K562 (cell line): ENCODE data around the gene VILL. TPM values are rescaled to one million over a fixed set of nuclear protein-coding genes. Genes with fewer than 3 reads are reported as not detected.

Source experiments
- ARID1B ChIP-seq: fragments of 450-650 bp; IDR thresholded peaks from 2 replicates; pipeline ENCODE4 v1.6.1; 2016; ENCODE audit warnings: antibody characterized with exemption, mild to moderate bottlenecking, inconsistent platforms
- CC2D1A ChIP-seq: fragments of 450-650 bp; IDR thresholded peaks from 2 replicates; pipeline ENCODE4 v1.6.1; 2017; ENCODE audit warnings: mild to moderate bottlenecking
- DPF2 ChIP-seq: fragments of 450-650 bp; IDR thresholded peaks from 2 replicates; pipeline ENCODE4 v1.6.1; 2016
- ELF2 ChIP-seq: fragments of 250-450 bp; sonication (Bioruptor Pico); IDR thresholded peaks from 2 replicates; pipeline ENCODE4 v1.5.0; 2021; ENCODE audit warnings: mild to moderate bottlenecking
- HDAC1 ChIP-seq, 2 experiments: fragments of 450-650 bp; IDR thresholded peaks; 2 replicates each; pipeline ENCODE4 v1.6.1; 2016 to 2017; ENCODE audit warnings: inconsistent platforms in 1 of 2, mild to moderate bottlenecking in 1 of 2, moderate library complexity in 1 of 2
- HMGN3 ChIP-seq: IDR thresholded peaks from 2 replicates; pipeline ENCODE4 v1.6.1; 2011; ENCODE audit warnings: borderline replicate concordance, low read depth, mild to moderate bottlenecking, mixed read lengths, low read length; ENCODE audit not compliant: insufficient read length; ENCODE audit errors: extremely low read depth
- MYNN ChIP-seq, 2 experiments: sonication (generic); formaldehyde crosslinking in 1 of 2; IDR thresholded peaks; 2 replicates each; pipeline versions ENCODE4 v1.5.0 to v1.6.1; 2016 to 2020; ENCODE audit warnings: antibody characterized with exemption in 1 of 2, missing genetic modification reagents in 1 of 2
- NR1H2 ChIP-seq: sonication (generic); formaldehyde crosslinking; IDR thresholded peaks from 2 replicates; pipeline ENCODE4 v1.4.0; 2020; ENCODE audit warnings: mild to moderate bottlenecking, missing genetic modification reagents
- POLR3G ChIP-seq: IDR thresholded peaks from 2 replicates; pipeline ENCODE4 v1.6.1; 2011; ENCODE audit not compliant: insufficient read length, insufficient replicate concordance; ENCODE audit errors: extremely low read depth
- RHOXF2B ChIP-seq: fragments of 250-450 bp; sonication (Bioruptor Pico); conservative IDR thresholded peaks from 2 replicates; pipeline ENCODE4 v1.5.1; 2021
- SMAD3 ChIP-seq: fragments of 450-650 bp; formaldehyde crosslinking; conservative IDR thresholded peaks from 2 replicates; pipeline ENCODE4 v1.4.0; 2020; ENCODE audit warnings: mild to moderate bottlenecking
- SRSF7 ChIP-seq: fragments of 200-400 bp; formaldehyde crosslinking; optimal IDR thresholded peaks from 2 replicates; pipeline ENCODE3; 2017; ENCODE audit warnings: mild to moderate bottlenecking, low read depth, low read length
- TCF3 ChIP-seq: sonication (generic); formaldehyde crosslinking; IDR thresholded peaks from 2 replicates; pipeline ENCODE4 v1.4.0; 2020; ENCODE audit warnings: mild to moderate bottlenecking, missing genetic modification reagents
- TCF7L2 ChIP-seq: fragments of 150-350 bp; IDR thresholded peaks from 2 replicates; pipeline ENCODE4 v1.6.1; 2016; ENCODE audit warnings: low read depth, mild to moderate bottlenecking, low read length, moderate library complexity
- XRCC3 ChIP-seq: fragments of 450-650 bp; IDR thresholded peaks from 2 replicates; pipeline ENCODE4 v1.6.1; 2017; ENCODE audit warnings: mild to moderate bottlenecking, moderate library complexity
- ZNF12 ChIP-seq: sonication (generic); formaldehyde crosslinking; IDR thresholded peaks from 2 replicates; pipeline ENCODE4 v1.4.0; 2020; ENCODE audit warnings: mild to moderate bottlenecking, missing genetic modification reagents
- polyA plus RNA-seq, 8 experiments: library from polyadenylated mRNA; depleted of rRNA in 4 of 8; stranded (reverse) in 5 of 8; unstranded in 3 of 8; fragments of >200 nt; fragmentation: Nextera tagmentation in 2 of 8; fragmentation: Illumina TruSeq in 1 of 8; extraction: Ambion mirVana in 2 of 8; extraction: Trizol in 1 of 8; gene quantifications; 2 replicates each; pipeline versions ENCODE4 v1.2.1 to v1.2.3, GENCODE V29; 2011 to 2014; ENCODE audit warnings: inconsistent platforms in 1 of 8, missing spikeins in 1 of 8
- total RNA-seq, 7 experiments: library from RNA; depleted of rRNA in 6 of 7; stranded (reverse); fragments of >200 nt in 6 of 7; fragmentation: Illumina TruSeq in 2 of 7; extraction: Trizol in 2 of 7; gene quantifications; 2 replicates each; pipeline versions ENCODE4 v1.2.1 to v1.2.3, GENCODE V29; 2011 to 2021; ENCODE audit warnings: low replicate concordance in 1 of 7
- TF ChIP-seq, protein P1 (sequence below), 2 experiments: fragments of 450-650 bp in 1 of 2; sonication (generic) in 1 of 2; formaldehyde crosslinking; conservative IDR thresholded peaks; 2 replicates each; pipeline versions ENCODE4 v1.4.0 to v1.8.1; 2020 to 2022; ENCODE audit warnings: mild to moderate bottlenecking in 1 of 2, missing genetic modification reagents in 1 of 2
- TF ChIP-seq, protein P2 (sequence below): fragments of 250-450 bp; sonication (Bioruptor Pico); IDR thresholded peaks from 2 replicates; pipeline ENCODE4 v1.4.0; 2020
- TF ChIP-seq, protein P3 (sequence below): fragments of 450-650 bp; IDR thresholded peaks from 2 replicates; pipeline ENCODE4 v1.6.1; 2017; ENCODE audit warnings: mild to moderate bottlenecking, moderate library complexity

The VILL gene
- total and polyA plus RNA-seq, 9 of the 15 experiments (the other 6 are each of a cell fraction or from before 2014, with no cell fraction given): 0.11 to 16.0 (median 8.8) TPM

DNA sequence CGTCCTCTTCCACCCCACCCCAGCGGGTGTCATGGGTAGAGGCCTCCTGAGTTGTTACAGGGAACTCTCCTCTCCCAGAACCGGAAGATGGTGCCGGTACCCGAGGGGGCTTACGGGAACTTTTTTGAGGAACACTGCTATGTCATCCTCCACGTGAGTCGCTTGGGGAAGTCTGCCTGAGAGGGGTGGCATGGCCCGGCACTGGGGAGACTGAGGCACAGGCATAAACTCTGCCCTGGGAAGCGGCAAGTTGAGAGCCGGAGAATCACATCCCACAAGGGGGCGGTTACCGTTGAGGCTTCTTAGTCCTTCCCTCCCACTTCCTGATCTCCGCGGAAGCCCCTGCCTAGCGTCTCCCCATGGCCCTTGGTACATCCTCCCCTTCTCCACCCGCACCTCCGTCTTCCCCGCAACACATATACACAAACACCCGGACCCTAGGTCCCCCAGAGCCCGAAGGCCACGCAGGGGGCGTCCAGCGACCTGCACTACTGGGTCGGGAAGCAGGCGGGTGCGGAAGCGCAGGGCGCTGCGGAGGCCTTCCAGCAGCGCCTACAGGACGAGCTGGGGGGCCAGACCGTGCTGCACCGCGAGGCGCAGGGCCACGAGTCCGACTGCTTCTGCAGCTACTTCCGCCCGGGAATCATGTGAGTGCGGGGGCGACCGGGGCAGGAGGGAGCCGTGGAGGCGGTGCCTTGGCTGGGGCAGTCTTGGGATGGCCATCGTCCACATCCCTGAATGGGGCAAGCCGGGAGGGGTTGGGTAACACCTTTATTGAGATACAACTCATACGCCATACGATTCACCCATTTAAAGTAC, 3.4 kb downstream of the VILL start (continued):
- peak; percentile 98 for TF ChIP-seq HMGN3
- no peak for TF ChIP-seq XRCC3
- TF ChIP-seq TCF3 (CRISPR knock-in tag): 0 out of 2 replicates have a peak, but pooled peaks have one; percentile 39
- TF ChIP-seq, protein P1, sequence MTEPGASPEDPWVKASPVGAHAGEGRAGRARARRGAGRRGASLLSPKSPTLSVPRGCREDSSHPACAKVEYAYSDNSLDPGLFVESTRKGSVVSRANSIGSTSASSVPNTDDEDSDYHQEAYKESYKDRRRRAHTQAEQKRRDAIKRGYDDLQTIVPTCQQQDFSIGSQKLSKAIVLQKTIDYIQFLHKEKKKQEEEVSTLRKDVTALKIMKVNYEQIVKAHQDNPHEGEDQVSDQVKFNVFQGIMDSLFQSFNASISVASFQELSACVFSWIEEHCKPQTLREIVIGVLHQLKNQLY (CRISPR knock-in tag; conservative IDR thresholded peaks at IDR 0.05): peak in 1 of 2 experiments; percentile 54; a peak in 1 of 4 replicates
- no peak for TF ChIP-seq SRSF7
- TF ChIP-seq ZNF12 (CRISPR knock-in tag): 0 out of 2 replicates have a peak, but pooled peaks have one; percentile 40
- peak; percentile 61; the same call in 1 of the 2 replicates for TF ChIP-seq DPF2
- TF ChIP-seq MYNN (IDR thresholded peaks at IDR 0.05): peak; percentile 52; the same call in 1 of the 2 replicates
- TF ChIP-seq MYNN (CRISPR knock-in tag; IDR thresholded peaks at IDR 0.05): no peak
- TF ChIP-seq, protein P2, sequence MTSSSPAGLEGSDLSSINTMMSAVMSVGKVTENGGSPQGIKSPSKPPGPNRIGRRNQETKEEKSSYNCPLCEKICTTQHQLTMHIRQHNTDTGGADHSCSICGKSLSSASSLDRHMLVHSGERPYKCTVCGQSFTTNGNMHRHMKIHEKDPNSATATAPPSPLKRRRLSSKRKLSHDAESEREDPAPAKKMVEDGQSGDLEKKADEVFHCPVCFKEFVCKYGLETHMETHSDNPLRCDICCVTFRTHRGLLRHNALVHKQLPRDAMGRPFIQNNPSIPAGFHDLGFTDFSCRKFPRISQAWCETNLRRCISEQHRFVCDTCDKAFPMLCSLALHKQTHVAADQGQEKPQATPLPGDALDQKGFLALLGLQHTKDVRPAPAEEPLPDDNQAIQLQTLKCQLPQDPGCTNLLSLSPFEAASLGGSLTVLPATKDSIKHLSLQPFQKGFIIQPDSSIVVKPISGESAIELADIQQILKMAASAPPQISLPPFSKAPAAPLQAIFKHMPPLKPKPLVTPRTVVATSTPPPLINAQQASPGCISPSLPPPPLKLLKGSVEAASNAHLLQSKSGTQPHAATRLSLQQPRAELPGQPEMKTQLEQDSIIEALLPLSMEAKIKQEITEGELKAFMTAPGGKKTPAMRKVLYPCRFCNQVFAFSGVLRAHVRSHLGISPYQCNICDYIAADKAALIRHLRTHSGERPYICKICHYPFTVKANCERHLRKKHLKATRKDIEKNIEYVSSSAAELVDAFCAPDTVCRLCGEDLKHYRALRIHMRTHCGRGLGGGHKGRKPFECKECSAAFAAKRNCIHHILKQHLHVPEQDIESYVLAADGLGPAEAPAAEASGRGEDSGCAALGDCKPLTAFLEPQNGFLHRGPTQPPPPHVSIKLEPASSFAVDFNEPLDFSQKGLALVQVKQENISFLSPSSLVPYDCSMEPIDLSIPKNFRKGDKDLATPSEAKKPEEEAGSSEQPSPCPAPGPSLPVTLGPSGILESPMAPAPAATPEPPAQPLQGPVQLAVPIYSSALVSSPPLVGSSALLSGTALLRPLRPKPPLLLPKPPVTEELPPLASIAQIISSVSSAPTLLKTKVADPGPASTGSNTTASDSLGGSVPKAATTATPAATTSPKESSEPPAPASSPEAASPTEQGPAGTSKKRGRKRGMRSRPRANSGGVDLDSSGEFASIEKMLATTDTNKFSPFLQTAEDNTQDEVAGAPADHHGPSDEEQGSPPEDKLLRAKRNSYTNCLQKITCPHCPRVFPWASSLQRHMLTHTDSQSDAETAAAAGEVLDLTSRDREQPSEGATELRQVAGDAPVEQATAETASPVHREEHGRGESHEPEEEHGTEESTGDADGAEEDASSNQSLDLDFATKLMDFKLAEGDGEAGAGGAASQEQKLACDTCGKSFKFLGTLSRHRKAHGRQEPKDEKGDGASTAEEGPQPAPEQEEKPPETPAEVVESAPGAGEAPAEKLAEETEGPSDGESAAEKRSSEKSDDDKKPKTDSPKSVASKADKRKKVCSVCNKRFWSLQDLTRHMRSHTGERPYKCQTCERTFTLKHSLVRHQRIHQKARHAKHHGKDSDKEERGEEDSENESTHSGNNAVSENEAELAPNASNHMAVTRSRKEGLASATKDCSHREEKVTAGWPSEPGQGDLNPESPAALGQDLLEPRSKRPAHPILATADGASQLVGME: 0 out of 2 replicates have a peak, but pooled peaks have one; percentile 65
- TF ChIP-seq NR1H2 (CRISPR knock-in tag): no peak; the same call in 1 of the 2 replicates
- 0 out of 2 replicates have a peak, but pooled peaks have one; percentile 22 for TF ChIP-seq SMAD3
- TF ChIP-seq RHOXF2B (CRISPR knock-in tag): no peak
- TF ChIP-seq TCF7L2: no peak
- TF ChIP-seq, protein P3, sequence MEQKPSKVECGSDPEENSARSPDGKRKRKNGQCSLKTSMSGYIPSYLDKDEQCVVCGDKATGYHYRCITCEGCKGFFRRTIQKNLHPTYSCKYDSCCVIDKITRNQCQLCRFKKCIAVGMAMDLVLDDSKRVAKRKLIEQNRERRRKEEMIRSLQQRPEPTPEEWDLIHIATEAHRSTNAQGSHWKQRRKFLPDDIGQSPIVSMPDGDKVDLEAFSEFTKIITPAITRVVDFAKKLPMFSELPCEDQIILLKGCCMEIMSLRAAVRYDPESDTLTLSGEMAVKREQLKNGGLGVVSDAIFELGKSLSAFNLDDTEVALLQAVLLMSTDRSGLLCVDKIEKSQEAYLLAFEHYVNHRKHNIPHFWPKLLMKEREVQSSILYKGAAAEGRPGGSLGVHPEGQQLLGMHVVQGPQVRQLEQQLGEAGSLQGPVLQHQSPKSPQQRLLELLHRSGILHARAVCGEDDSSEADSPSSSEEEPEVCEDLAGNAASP: no peak
- no peak for TF ChIP-seq POLR3G
- peak; percentile 65 for TF ChIP-seq CC2D1A
- peak; percentile 70 to 96; a peak in 3 of 4 replicates for TF ChIP-seq HDAC1 (IDR thresholded peaks at IDR 0.05)
- peak; percentile 72 for TF ChIP-seq ARID1B
- peak; percentile 88 for TF ChIP-seq ELF2
